KMS-11 (cell line): ENCODE results near the gene SENP3.

Experiments used
- H2AFZ ChIP-seq: fragments of 200-600 bp; sonication (generic); 2 replicates; pipeline ENCODE4 v1.6.1; 2016; ENCODE audit warnings: antibody characterized with exemption, mixed run types, low read depth
- H3K27ac ChIP-seq: fragments of 200-600 bp; sonication (generic); 2 replicates; pipeline ENCODE4 v1.6.1; 2016; ENCODE audit warnings: mild to moderate bottlenecking, mixed run types
- H3K27me3 ChIP-seq: fragments of 200-600 bp; sonication (generic); 2 replicates; pipeline ENCODE4 v1.6.1; 2017; ENCODE audit warnings: mild to moderate bottlenecking, low read depth, mixed run types, moderate library complexity; ENCODE audit not compliant: insufficient read depth
- H3K36me3 ChIP-seq: fragments of 200-600 bp; sonication (generic); 2 replicates; pipeline ENCODE4 v1.6.1; 2017; ENCODE audit warnings: mild to moderate bottlenecking, mixed run types; ENCODE audit not compliant: insufficient read depth
- H3K4me1 ChIP-seq: fragments of 200-600 bp; sonication (generic); 2 replicates; pipeline ENCODE4 v1.6.1; 2016; ENCODE audit warnings: mild to moderate bottlenecking, low read depth, mixed run types; ENCODE audit not compliant: poor library complexity, severe bottlenecking
- H3K4me2 ChIP-seq: fragments of 200-600 bp; sonication (generic); 2 replicates; pipeline ENCODE4 v1.7.0; 2016; ENCODE audit warnings: mild to moderate bottlenecking, mixed run types
- H3K4me3 ChIP-seq: fragments of 200-600 bp; sonication (generic); IDR thresholded peaks from 2 replicates; pipeline ENCODE4 v1.6.1; 2017; ENCODE audit warnings: low read depth, low read length, mixed read lengths; ENCODE audit not compliant: insufficient read depth
- H3K79me2 ChIP-seq: fragments of 200-600 bp; sonication (generic); 2 replicates; pipeline ENCODE4 v1.6.1; 2016; ENCODE audit warnings: low read depth, mixed run types; ENCODE audit not compliant: insufficient read depth
- H3K9ac ChIP-seq: fragments of 200-600 bp; sonication (generic); 2 replicates; pipeline ENCODE4 v1.6.1; 2016; ENCODE audit warnings: mild to moderate bottlenecking, mixed run types
- H4K20me1 ChIP-seq: fragments of 200-600 bp; sonication (generic); 2 replicates; pipeline ENCODE4 v1.6.1; 2016; ENCODE audit warnings: mild to moderate bottlenecking, mixed run types; ENCODE audit not compliant: insufficient read depth
- TF ChIP-seq, protein P1 (sequence below): fragments of 200-600 bp; sonication (generic); conservative IDR thresholded peaks from 2 replicates; pipeline ENCODE4 v1.6.1; 2017; ENCODE audit warnings: low read depth, mild to moderate bottlenecking, antibody characterized with exemption, low read length, moderate library complexity, mixed read lengths

The SENP3 gene

DNA sequence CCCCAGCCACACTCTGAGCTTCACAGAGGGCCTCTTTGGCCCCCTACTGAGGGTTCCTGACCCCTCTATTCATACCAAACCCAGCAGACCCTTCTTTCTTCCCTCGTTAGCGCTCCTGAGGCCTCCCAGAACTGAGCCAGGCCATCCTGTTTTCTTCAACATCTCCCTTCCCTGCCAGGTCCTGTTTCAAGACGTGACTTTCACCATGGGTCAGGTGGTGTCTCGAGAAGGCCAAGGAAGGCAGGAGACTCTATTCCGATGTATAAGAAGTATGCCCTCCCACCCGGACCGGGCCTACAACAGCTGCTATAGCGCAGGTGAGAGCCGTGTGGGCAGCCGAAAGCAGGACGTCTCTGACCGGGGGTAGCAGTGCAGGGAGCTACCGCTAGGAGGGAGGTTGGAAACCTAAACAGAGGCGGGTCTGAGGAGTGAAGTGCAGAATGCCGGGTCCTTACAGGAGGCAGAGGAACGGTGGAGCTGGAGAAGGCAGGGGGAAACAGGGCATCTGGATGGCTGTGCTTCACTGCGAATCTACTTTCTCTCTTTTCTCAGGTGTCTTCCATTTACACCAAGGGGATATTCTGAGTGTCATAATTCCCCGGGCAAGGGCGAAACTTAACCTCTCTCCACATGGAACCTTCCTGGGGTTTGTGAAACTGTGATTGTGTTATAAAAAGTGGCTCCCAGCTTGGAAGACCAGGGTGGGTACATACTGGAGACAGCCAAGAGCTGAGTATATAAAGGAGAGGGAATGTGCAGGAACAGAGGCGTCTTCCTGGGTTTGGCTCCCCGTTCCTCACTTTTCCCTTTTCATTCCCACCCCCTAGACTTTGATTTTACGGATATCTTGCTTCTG lies 1.3 kb upstream of the SENP3 start:
- H4K20me1 ChIP-seq = no peaks in the 10 kb centered on the region
- no peak overlapping the region for H3K9ac ChIP-seq
- H2AFZ ChIP-seq = no peak overlapping the region
- no peaks in the 10 kb centered on the region for H3K27me3 ChIP-seq
- H3K4me1 ChIP-seq = no peaks in the 10 kb centered on the region
- peaks cover 8% of the 10 kb centered on the region; the same call in 1 of the 2 replicates for H3K79me2 ChIP-seq
- peak overlapping the region; percentile 45; the same call in 1 of the 2 replicates for H3K4me2 ChIP-seq
- no peak overlapping the region for H3K4me3 ChIP-seq
- H3K27ac ChIP-seq = no peak overlapping the region
- H3K36me3 ChIP-seq = no peaks in the 10 kb centered on the region
- TF ChIP-seq, protein P1, sequence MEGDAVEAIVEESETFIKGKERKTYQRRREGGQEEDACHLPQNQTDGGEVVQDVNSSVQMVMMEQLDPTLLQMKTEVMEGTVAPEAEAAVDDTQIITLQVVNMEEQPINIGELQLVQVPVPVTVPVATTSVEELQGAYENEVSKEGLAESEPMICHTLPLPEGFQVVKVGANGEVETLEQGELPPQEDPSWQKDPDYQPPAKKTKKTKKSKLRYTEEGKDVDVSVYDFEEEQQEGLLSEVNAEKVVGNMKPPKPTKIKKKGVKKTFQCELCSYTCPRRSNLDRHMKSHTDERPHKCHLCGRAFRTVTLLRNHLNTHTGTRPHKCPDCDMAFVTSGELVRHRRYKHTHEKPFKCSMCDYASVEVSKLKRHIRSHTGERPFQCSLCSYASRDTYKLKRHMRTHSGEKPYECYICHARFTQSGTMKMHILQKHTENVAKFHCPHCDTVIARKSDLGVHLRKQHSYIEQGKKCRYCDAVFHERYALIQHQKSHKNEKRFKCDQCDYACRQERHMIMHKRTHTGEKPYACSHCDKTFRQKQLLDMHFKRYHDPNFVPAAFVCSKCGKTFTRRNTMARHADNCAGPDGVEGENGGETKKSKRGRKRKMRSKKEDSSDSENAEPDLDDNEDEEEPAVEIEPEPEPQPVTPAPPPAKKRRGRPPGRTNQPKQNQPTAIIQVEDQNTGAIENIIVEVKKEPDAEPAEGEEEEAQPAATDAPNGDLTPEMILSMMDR = peak; percentile 31

DNA sequence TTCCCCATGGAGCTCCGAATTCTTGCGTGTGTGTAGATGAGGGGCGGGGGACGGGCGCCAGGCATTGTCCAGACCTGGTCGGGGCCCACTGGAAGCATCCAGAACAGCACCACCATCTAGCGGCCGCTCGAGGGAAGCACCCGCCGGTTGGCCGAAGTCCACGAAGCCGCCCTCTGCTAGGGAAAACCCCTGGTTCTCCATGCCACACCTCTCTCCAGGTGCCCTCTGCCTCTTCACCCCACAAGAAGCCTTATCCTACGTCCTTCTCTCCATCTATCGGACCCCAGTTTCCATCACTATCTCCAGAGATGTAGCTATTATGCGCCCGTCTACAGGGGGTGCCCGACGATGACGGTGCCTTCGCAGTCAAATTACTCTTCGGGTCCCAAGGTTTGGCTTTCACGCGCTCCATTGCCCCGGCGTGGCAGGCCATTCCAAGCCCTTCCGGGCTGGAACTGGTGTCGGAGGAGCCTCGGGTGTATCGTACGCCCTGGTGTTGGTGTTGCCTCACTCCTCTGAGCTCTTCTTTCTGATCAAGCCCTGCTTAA lies 617 bp upstream of the SENP3 start:
- Histone ChIP-seq H3K27me3 (no peaks in the 10 kb centered on the region), H3K4me1 (no peaks in the 10 kb centered on the region), H3K79me2 (peaks cover 8% of the 10 kb centered on the region; the same call in 1 of the 2 replicates), H3K4me3 (no peak overlapping the region), H3K4me2 (peak overlapping the region; percentile 45; the same call in 1 of the 2 replicates), H3K36me3 (no peaks in the 10 kb centered on the region), H3K27ac (peak overlapping the region; percentile 24; the same call in 1 of the 2 replicates), H3K9ac (peak overlapping the region; percentile 47; the same call in 1 of the 2 replicates), H4K20me1 (no peaks in the 10 kb centered on the region), H2AFZ (peak overlapping the region; percentile 34; the same call in 1 of the 2 replicates)
- TF ChIP-seq, protein P1 = peak; percentile 19; the same call in 1 of the 2 replicates

DNA sequence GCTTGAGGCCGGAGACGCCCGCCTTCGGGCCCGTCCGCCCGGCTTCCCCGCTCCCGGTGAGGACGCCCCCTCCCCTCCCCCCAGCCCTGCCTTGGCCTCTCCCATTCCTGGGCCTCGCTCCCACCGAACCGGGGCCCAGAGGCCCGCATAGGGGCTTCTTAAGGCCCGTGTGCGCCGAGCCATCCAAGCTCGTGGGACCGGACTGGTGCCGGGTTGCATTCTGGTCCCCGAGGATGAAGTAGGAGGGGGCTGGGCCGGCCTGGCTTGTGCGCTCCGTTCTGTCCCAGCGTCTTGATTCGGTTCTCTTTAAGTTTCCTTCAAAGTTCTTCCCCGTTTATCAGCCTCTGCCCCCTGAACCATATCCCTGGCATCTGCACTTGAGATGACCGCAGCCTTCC lies 488 bp downstream of the SENP3 start:
- peak overlapping the region; percentile 42; the same call in 1 of the 2 replicates for H3K4me2 ChIP-seq
- H3K36me3 ChIP-seq = no peaks in the 10 kb centered on the region
- H4K20me1 ChIP-seq = no peaks in the 10 kb centered on the region
- H3K79me2 ChIP-seq = peaks cover 8% of the 10 kb centered on the region; the same call in 1 of the 2 replicates
- H3K9ac ChIP-seq = peak overlapping the region; percentile 47; the same call in 1 of the 2 replicates
- H2AFZ ChIP-seq = no peak overlapping the region
- H3K27me3 ChIP-seq = no peaks in the 10 kb centered on the region
- H3K27ac ChIP-seq = peak overlapping the region; percentile 28; the same call in 1 of the 2 replicates
- TF ChIP-seq, protein P1 = no peak
- H3K4me1 ChIP-seq = no peaks in the 10 kb centered on the region
- H3K4me3 ChIP-seq = no peak overlapping the region

DNA sequence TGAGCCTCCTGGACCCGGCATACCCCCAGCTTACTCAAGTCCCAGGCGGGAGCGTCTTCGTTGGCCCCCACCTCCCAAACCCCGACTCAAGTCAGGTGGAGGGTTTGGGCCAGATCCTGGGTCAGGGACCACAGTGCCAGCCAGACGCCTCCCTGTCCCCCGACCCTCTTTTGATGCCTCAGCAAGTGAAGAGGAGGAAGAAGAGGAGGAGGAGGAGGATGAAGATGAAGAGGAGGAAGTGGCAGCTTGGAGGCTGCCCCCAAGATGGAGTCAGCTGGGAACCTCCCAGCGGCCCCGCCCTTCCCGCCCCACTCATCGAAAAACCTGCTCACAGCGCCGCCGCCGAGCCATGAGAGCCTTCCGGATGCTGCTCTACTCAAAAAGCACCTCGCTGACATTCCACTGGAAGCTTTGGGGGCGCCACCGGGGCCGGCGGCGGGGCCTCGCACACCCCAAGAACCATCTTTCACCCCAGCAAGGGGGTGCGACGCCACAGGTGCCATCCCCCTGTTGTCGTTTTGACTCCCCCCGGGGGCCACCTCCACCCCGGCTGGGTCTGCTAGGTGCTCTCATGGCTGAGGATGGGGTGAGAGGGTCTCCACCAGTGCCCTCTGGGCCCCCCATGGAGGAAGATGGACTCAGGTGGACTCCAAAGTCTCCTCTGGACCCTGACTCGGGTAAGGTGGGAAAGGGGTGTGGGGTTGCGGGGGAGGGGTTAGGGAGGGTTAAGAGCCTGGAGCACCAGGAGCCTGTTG lies 1.6 kb downstream of the SENP3 start:
- TF ChIP-seq, protein P1 = no peak
- Histone ChIP-seq H3K4me1 (no peaks in the 10 kb centered on the region), H3K4me2 (peak overlapping the region; percentile 42; the same call in 1 of the 2 replicates), H3K27ac (no peak overlapping the region), H3K27me3 (no peaks in the 10 kb centered on the region), H3K79me2 (peaks cover 8% of the 10 kb centered on the region; the same call in 1 of the 2 replicates), H2AFZ (no peak overlapping the region), H3K4me3 (no peak overlapping the region), H4K20me1 (no peaks in the 10 kb centered on the region), H3K9ac (no peak overlapping the region), H3K36me3 (no peaks in the 10 kb centered on the region)
